ENCODE data around the gene E2F1. TPM values are rescaled to one million over a fixed set of nuclear protein-coding genes. Genes with fewer than 3 reads are reported as not detected.

E2F1 gene
- total and polyA plus RNA-seq, 4 donors = 4.2 to 10.9 (median 8.5) TPM

GRCh38 chr20:33670715-33671499, 15.3 kb downstream of the E2F1 start:
- Histone ChIP-seq H3K27ac (ENCODE audit: low read depth in 1 of 2, low read length in 1 of 2) (no peak overlapping the region), H3K27me3 (ENCODE audit: control insufficient read depth in 3 of 3, insufficient read depth in 3 of 3, low read length in 2 of 3) (no peaks in the 10 kb centered on the region), H3K4me3 (no peak overlapping the region), H3K4me1 (ENCODE audit: control insufficient read depth in 5 of 5, insufficient read depth in 5 of 5, low read length in 5 of 5) (peaks cover 0 to 56% (median 23%) of the 10 kb centered on the region in 5 donors), H3K9me3 (ENCODE audit: control insufficient read depth in 4 of 4, insufficient read depth in 3 of 4, low read length in 3 of 4) (no peaks in the 10 kb centered on the region), H3K36me3 (ENCODE audit: control insufficient read depth in 4 of 4, insufficient read depth in 4 of 4, low read length in 4 of 4) (peaks cover 0 to 6% (median 4%) of the 10 kb centered on the region in 4 donors), H3K9ac (ENCODE audit: insufficient read depth in 1 of 2, low read length in 2 of 2) (no peak overlapping the region)
- 86 to 95% methylated on average over 6 of the region's 6 CpGs for WGBS, 2 donors
- DNase-seq = no peak
- no peak for TF ChIP-seq CTCF (IDR thresholded peaks at IDR 0.05; ENCODE audit: control extremely low read depth, extremely low read depth)
- no peak for ATAC-seq (ENCODE audit: insufficient read depth, low FRiP score)

- Histone ChIP-seq H3K36me3 (ENCODE audit: control insufficient read depth in 4 of 4, insufficient read depth in 4 of 4, low read length in 4 of 4) (peaks cover 0 to 6% (median 4%) of the 10 kb centered on the region in 4 donors), H3K4me3 (no peak overlapping the region), H3K27ac (ENCODE audit: low read depth in 1 of 2, low read length in 1 of 2) (no peak overlapping the region), H3K4me1 (ENCODE audit: control insufficient read depth in 5 of 5, insufficient read depth in 5 of 5, low read length in 5 of 5) (peaks cover 0 to 48% (median 21%) of the 10 kb centered on the region in 5 donors), H3K9me3 (ENCODE audit: control insufficient read depth in 4 of 4, insufficient read depth in 3 of 4, low read length in 3 of 4) (no peaks in the 10 kb centered on the region), H3K9ac (ENCODE audit: insufficient read depth in 1 of 2, low read length in 2 of 2) (no peak overlapping the region), H3K27me3 (ENCODE audit: control insufficient read depth in 3 of 3, insufficient read depth in 3 of 3, low read length in 2 of 3) (no peaks in the 10 kb centered on the region)
- DNase-seq (no peak), ATAC-seq (ENCODE audit: insufficient read depth, low FRiP score) (no peak)
- no peak for TF ChIP-seq CTCF (IDR thresholded peaks at IDR 0.05; ENCODE audit: control extremely low read depth, extremely low read depth)
- WGBS, 2 donors = 86 to 88% methylated on average over 13 of the region's 13 CpGs
Measured at GRCh38 chr20:33669873-33670640, 16.1 kb downstream of the E2F1 start.

- 97 to 98% methylated on average over 5 of the region's 5 CpGs for WGBS, 2 donors
- H3K9me3 ChIP-seq (ENCODE audit: control insufficient read depth in 4 of 4, insufficient read depth in 3 of 4, low read length in 3 of 4) = no peaks in the 10 kb centered on the region
- no peak for ATAC-seq (ENCODE audit: insufficient read depth, low FRiP score)
- peaks cover 0 to 45% (median 14%) of the 10 kb centered on the region in 5 donors for H3K4me1 ChIP-seq (ENCODE audit: control insufficient read depth in 5 of 5, insufficient read depth in 5 of 5, low read length in 5 of 5)
- TF ChIP-seq CTCF (IDR thresholded peaks at IDR 0.05; ENCODE audit: control extremely low read depth, extremely low read depth) = no peak
- H3K4me3 ChIP-seq = no peak overlapping the region
- H3K27ac ChIP-seq (ENCODE audit: low read depth in 1 of 2, low read length in 1 of 2) = no peak overlapping the region
- no peak overlapping the region for H3K9ac ChIP-seq (ENCODE audit: insufficient read depth in 1 of 2, low read length in 2 of 2)
- DNase-seq = no peak
- no peaks in the 10 kb centered on the region for H3K27me3 ChIP-seq (ENCODE audit: control insufficient read depth in 3 of 3, insufficient read depth in 3 of 3, low read length in 2 of 3)
- peaks cover 0 to 6% (median 4%) of the 10 kb centered on the region in 4 donors for H3K36me3 ChIP-seq (ENCODE audit: control insufficient read depth in 4 of 4, insufficient read depth in 4 of 4, low read length in 4 of 4)
Measured at GRCh38 chr20:33669224-33669623, 17.0 kb downstream of the E2F1 start.

Data from lung (tissue), 12 donors.